Tibial nerve (tissue), 4 donors: ENCODE data around the gene OTOG.

Experiments used
- EP300 ChIP-seq, 2 donors: sonication (generic); formaldehyde crosslinking; IDR thresholded peaks; one replicate each; pipeline ENCODE4 v1.6.1; 2017; ENCODE audit warnings: antibody characterized with exemption in 2 of 2, mild to moderate bottlenecking in 1 of 2
- POLR2A ChIP-seq, 2 donors: fragments of 450-650 bp; IDR thresholded peaks; one replicate each; pipeline ENCODE4 v1.6.1; 2017; ENCODE audit warnings: antibody characterized with exemption in 2 of 2, mild to moderate bottlenecking in 2 of 2, moderate library complexity in 2 of 2
- TF ChIP-seq, protein P1 (sequence below), 5 experiments: fragments of 200-600 bp in 3 of 5; fragments of 450-650 bp in 2 of 5; sonication (generic) in 3 of 5; IDR thresholded peaks; one replicate each; pipeline ENCODE4 v1.5.1; 2016 to 2019; ENCODE audit warnings: antibody characterized with exemption in 5 of 5, mild to moderate bottlenecking in 3 of 5, moderate library complexity in 2 of 5

- TF ChIP-seq, protein P1, sequence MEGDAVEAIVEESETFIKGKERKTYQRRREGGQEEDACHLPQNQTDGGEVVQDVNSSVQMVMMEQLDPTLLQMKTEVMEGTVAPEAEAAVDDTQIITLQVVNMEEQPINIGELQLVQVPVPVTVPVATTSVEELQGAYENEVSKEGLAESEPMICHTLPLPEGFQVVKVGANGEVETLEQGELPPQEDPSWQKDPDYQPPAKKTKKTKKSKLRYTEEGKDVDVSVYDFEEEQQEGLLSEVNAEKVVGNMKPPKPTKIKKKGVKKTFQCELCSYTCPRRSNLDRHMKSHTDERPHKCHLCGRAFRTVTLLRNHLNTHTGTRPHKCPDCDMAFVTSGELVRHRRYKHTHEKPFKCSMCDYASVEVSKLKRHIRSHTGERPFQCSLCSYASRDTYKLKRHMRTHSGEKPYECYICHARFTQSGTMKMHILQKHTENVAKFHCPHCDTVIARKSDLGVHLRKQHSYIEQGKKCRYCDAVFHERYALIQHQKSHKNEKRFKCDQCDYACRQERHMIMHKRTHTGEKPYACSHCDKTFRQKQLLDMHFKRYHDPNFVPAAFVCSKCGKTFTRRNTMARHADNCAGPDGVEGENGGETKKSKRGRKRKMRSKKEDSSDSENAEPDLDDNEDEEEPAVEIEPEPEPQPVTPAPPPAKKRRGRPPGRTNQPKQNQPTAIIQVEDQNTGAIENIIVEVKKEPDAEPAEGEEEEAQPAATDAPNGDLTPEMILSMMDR (IDR thresholded peaks at IDR 0.05), result no peak
- no peak for TF ChIP-seq POLR2A (IDR thresholded peaks at IDR 0.05)
- no peak for TF ChIP-seq EP300 (IDR thresholded peaks at IDR 0.05)
Observed at GRCh38 chr11:17651681-17652080, 104.6 kb downstream of the OTOG start.
